ENCODE results near the gene DPYSL5.

Gene DPYSL5

GRCh38 chr2:26864226-26864625 is 16.3 kb downstream of the DPYSL5 start:
- TF ChIP-seq TAF1 (IDR thresholded peaks at IDR 0.05; ENCODE audit: low read depth, low read length) (no peak), POU2F2 (IDR thresholded peaks at IDR 0.05; ENCODE audit: low read depth, low read length) (no peak), SPI1 (IDR thresholded peaks at IDR 0.05; ENCODE audit: low read depth, low read length) (no peak), PAX5 (IDR thresholded peaks at IDR 0.05; ENCODE audit: insufficient read depth, low read length, severe bottlenecking) (no peak), POLR2A (IDR thresholded peaks at IDR 0.05; ENCODE audit: low read depth, low read length) (no peak), POLR2AphosphoS5 (IDR thresholded peaks at IDR 0.05; ENCODE audit: low read depth, low read length) (no peak)
- FAIRE-seq, result no peak
- no peak for DNase-seq (ENCODE audit: insufficient read length, low spot score)

GRCh38 chr2:26864646-26865045 is 16.7 kb downstream of the DPYSL5 start:
- FAIRE-seq (no peak), DNase-seq (ENCODE audit: insufficient read length, low spot score) (no peak)
- TF ChIP-seq POU2F2 (IDR thresholded peaks at IDR 0.05; ENCODE audit: low read depth, low read length) (no peak), POLR2AphosphoS5 (IDR thresholded peaks at IDR 0.05; ENCODE audit: low read depth, low read length) (no peak), SPI1 (IDR thresholded peaks at IDR 0.05; ENCODE audit: low read depth, low read length) (no peak), PAX5 (IDR thresholded peaks at IDR 0.05; ENCODE audit: insufficient read depth, low read length, severe bottlenecking) (no peak), TAF1 (IDR thresholded peaks at IDR 0.05; ENCODE audit: low read depth, low read length) (no peak), POLR2A (IDR thresholded peaks at IDR 0.05; ENCODE audit: low read depth, low read length) (no peak)

- TF ChIP-seq PAX5 (IDR thresholded peaks at IDR 0.05; ENCODE audit: insufficient read depth, low read length, severe bottlenecking) (no peak), POU2F2 (IDR thresholded peaks at IDR 0.05; ENCODE audit: low read depth, low read length) (no peak), POLR2A (IDR thresholded peaks at IDR 0.05; ENCODE audit: low read depth, low read length) (no peak), SPI1 (IDR thresholded peaks at IDR 0.05; ENCODE audit: low read depth, low read length) (no peak), POLR2AphosphoS5 (IDR thresholded peaks at IDR 0.05; ENCODE audit: low read depth, low read length) (no peak), TAF1 (IDR thresholded peaks at IDR 0.05; ENCODE audit: low read depth, low read length) (no peak)
- no peak for FAIRE-seq
- DNase-seq (ENCODE audit: insufficient read length, low spot score), result no peak
These were observed 22.7 kb downstream of the DPYSL5 start for GRCh38 chr2:26870585-26871095.

GRCh38 chr2:26873286-26873983 is 25.5 kb downstream of the DPYSL5 start:
- FAIRE-seq, result no peak
- DNase-seq (ENCODE audit: insufficient read length, low spot score), result no peak
- no peak for TF ChIP-seq SPI1 (IDR thresholded peaks at IDR 0.05; ENCODE audit: low read depth, low read length)
- TF ChIP-seq POLR2AphosphoS5 (IDR thresholded peaks at IDR 0.05; ENCODE audit: low read depth, low read length), result no peak
- TF ChIP-seq TAF1 (IDR thresholded peaks at IDR 0.05; ENCODE audit: low read depth, low read length), result no peak
- no peak for TF ChIP-seq POLR2A (IDR thresholded peaks at IDR 0.05; ENCODE audit: low read depth, low read length)
- no peak for TF ChIP-seq PAX5 (IDR thresholded peaks at IDR 0.05; ENCODE audit: insufficient read depth, low read length, severe bottlenecking)
- no peak for TF ChIP-seq POU2F2 (IDR thresholded peaks at IDR 0.05; ENCODE audit: low read depth, low read length)

GRCh38 chr2:26874514-26874913 is 26.6 kb downstream of the DPYSL5 start:
- FAIRE-seq (no peak), DNase-seq (ENCODE audit: insufficient read length, low spot score) (no peak)
- no peak for TF ChIP-seq POLR2AphosphoS5 (IDR thresholded peaks at IDR 0.05; ENCODE audit: low read depth, low read length)
- TF ChIP-seq TAF1 (IDR thresholded peaks at IDR 0.05; ENCODE audit: low read depth, low read length), result no peak
- TF ChIP-seq SPI1 (IDR thresholded peaks at IDR 0.05; ENCODE audit: low read depth, low read length), result no peak
- TF ChIP-seq POU2F2 (IDR thresholded peaks at IDR 0.05; ENCODE audit: low read depth, low read length), result no peak
- TF ChIP-seq POLR2A (IDR thresholded peaks at IDR 0.05; ENCODE audit: low read depth, low read length), result no peak

- TF ChIP-seq TAF1 (IDR thresholded peaks at IDR 0.05; ENCODE audit: low read depth, low read length), result no peak
- TF ChIP-seq POLR2AphosphoS5 (IDR thresholded peaks at IDR 0.05; ENCODE audit: low read depth, low read length), result no peak
- no peak for TF ChIP-seq POU2F2 (IDR thresholded peaks at IDR 0.05; ENCODE audit: low read depth, low read length)
- no peak for TF ChIP-seq PAX5 (IDR thresholded peaks at IDR 0.05; ENCODE audit: insufficient read depth, low read length, severe bottlenecking)
- no peak for TF ChIP-seq SPI1 (IDR thresholded peaks at IDR 0.05; ENCODE audit: low read depth, low read length)
- TF ChIP-seq POLR2A (IDR thresholded peaks at IDR 0.05; ENCODE audit: low read depth, low read length), result no peak
- FAIRE-seq (no peak), DNase-seq (ENCODE audit: insufficient read length, low spot score) (no peak)
These were observed 27.2 kb downstream of the DPYSL5 start for GRCh38 chr2:26875065-26875634.

GRCh38 chr2:26875808-26876207 is 27.9 kb downstream of the DPYSL5 start:
- TF ChIP-seq TAF1 (IDR thresholded peaks at IDR 0.05; ENCODE audit: low read depth, low read length), result no peak
- TF ChIP-seq SPI1 (IDR thresholded peaks at IDR 0.05; ENCODE audit: low read depth, low read length), result peak; percentile 74
- FAIRE-seq (no peak), DNase-seq (ENCODE audit: insufficient read length, low spot score) (no peak)

- no peak for FAIRE-seq
- DNase-seq (ENCODE audit: insufficient read length, low spot score), result no peak
- TF ChIP-seq POLR2AphosphoS5 (IDR thresholded peaks at IDR 0.05; ENCODE audit: low read depth, low read length), result no peak
These were observed 28.3 kb downstream of the DPYSL5 start for GRCh38 chr2:26876260-26876659.

- TF ChIP-seq POLR2A (IDR thresholded peaks at IDR 0.05; ENCODE audit: low read depth, low read length), result no peak
- TF ChIP-seq SPI1 (IDR thresholded peaks at IDR 0.05; ENCODE audit: low read depth, low read length), result no peak
- no peak for TF ChIP-seq POU2F2 (IDR thresholded peaks at IDR 0.05; ENCODE audit: low read depth, low read length)
- TF ChIP-seq PAX5 (IDR thresholded peaks at IDR 0.05; ENCODE audit: insufficient read depth, low read length, severe bottlenecking), result no peak
- no peak for TF ChIP-seq TAF1 (IDR thresholded peaks at IDR 0.05; ENCODE audit: low read depth, low read length)
- TF ChIP-seq POLR2AphosphoS5 (IDR thresholded peaks at IDR 0.05; ENCODE audit: low read depth, low read length), result no peak
- FAIRE-seq, result peak; percentile 9
These were observed 29.3 kb downstream of the DPYSL5 start for GRCh38 chr2:26877276-26877675.

GRCh38 chr2:26880161-26880560 is 32.2 kb downstream of the DPYSL5 start:
- DNase-seq (ENCODE audit: insufficient read length, low spot score) (no peak), FAIRE-seq (no peak)
- TF ChIP-seq POLR2A (IDR thresholded peaks at IDR 0.05; ENCODE audit: low read depth, low read length), result no peak
- no peak for TF ChIP-seq TAF1 (IDR thresholded peaks at IDR 0.05; ENCODE audit: low read depth, low read length)
- no peak for TF ChIP-seq POLR2AphosphoS5 (IDR thresholded peaks at IDR 0.05; ENCODE audit: low read depth, low read length)
- no peak for TF ChIP-seq PAX5 (IDR thresholded peaks at IDR 0.05; ENCODE audit: insufficient read depth, low read length, severe bottlenecking)
- TF ChIP-seq SPI1 (IDR thresholded peaks at IDR 0.05; ENCODE audit: low read depth, low read length), result no peak
- TF ChIP-seq POU2F2 (IDR thresholded peaks at IDR 0.05; ENCODE audit: low read depth, low read length), result no peak

More at GRCh38 chr2:26877276-26877675, 29.3 kb downstream of the DPYSL5 start:
- no peak for DNase-seq (ENCODE audit: insufficient read length, low spot score)
